Activated CD4-positive, alpha-beta memory T cell treated with anti-CD3 and anti-CD28 coated beads, Interleukin-2, amount 10 ng/mL, durations not matched to agents 7 days and 5 days (primary cell): ENCODE results near the gene MOSPD3. TPM values are rescaled to one million over a fixed set of nuclear protein-coding genes. Genes with fewer than 3 reads are reported as not detected.
A peak's percentile ranks its signal among the peaks of the same experiment; 100 is the strongest.

Experiments used
- CTCF ChIA-PET: fragments of 350-600 bp; sonication (Branson Sonifier 250); formaldehyde crosslinking; loops from one replicate; lab custom pipeline; 2021; ENCODE audit warnings: antibody characterized with exemption, inconsistent platforms; lab: Charles Lee
- POLR2A ChIA-PET: fragments of 350-600 bp; sonication (Branson Sonifier 250); formaldehyde crosslinking; loops from one replicate; lab custom pipeline; 2021; ENCODE audit warnings: antibody characterized with exemption; lab: Charles Lee
- DNase-seq: peaks from one replicate; pipeline ENCODE4 v3.0.0-alpha.2; 2020
- H3K27ac Mint-ChIP-seq: one replicate; pipeline ENCODE4 v1.8.0; 2021; ENCODE audit warnings: mild to moderate bottlenecking, mixed read lengths
- H3K27me3 Mint-ChIP-seq: one replicate; pipeline ENCODE4 v1.8.0; 2021; ENCODE audit warnings: mixed read lengths
- H3K36me3 Mint-ChIP-seq: one replicate; pipeline ENCODE4 v1.8.0; 2021; ENCODE audit warnings: low read depth, mixed read lengths
- H3K4me1 Mint-ChIP-seq: one replicate; pipeline ENCODE4 v1.8.0; 2021; ENCODE audit warnings: mixed read lengths
- H3K4me3 Mint-ChIP-seq: one replicate; pipeline ENCODE4 v1.8.0; 2021; ENCODE audit warnings: mild to moderate bottlenecking, mixed read lengths
- H3K9me3 Mint-ChIP-seq: one replicate; pipeline ENCODE4 v1.8.0; 2021; ENCODE audit warnings: mixed read lengths
- total RNA-seq, 2 experiments: library from RNA; stranded (reverse); gene quantifications; one replicate each; pipeline ENCODE4 v1.2.3, GENCODE V29; 2021

MOSPD3 gene
- total RNA-seq, 2 experiments from 2014 or later: 47.2 to 53.3 TPM

- ChIA-PET CTCF (no interaction called here), POLR2A (interaction anchor here (0.9 kb wide), 1 partner anchor 9 kb away, joined by 4 read pairs; the partner anchor contains the start of genes FBXO24 and LRCH4)
- no peak for DNase-seq
- H3K4me1 Mint-ChIP-seq: peaks cover 1% of the 10 kb centered on the region
- H3K27ac Mint-ChIP-seq: no peak overlapping the region
- peaks cover 49% of the 10 kb centered on the region for H3K36me3 Mint-ChIP-seq
- no peak overlapping the region for H3K4me3 Mint-ChIP-seq
- H3K9me3 Mint-ChIP-seq: no peaks in the 10 kb centered on the region
- H3K27me3 Mint-ChIP-seq: no peaks in the 10 kb centered on the region
Measured at GRCh38 chr7:100577103-100577502, 35.2 kb upstream of the MOSPD3 start.

DNA sequence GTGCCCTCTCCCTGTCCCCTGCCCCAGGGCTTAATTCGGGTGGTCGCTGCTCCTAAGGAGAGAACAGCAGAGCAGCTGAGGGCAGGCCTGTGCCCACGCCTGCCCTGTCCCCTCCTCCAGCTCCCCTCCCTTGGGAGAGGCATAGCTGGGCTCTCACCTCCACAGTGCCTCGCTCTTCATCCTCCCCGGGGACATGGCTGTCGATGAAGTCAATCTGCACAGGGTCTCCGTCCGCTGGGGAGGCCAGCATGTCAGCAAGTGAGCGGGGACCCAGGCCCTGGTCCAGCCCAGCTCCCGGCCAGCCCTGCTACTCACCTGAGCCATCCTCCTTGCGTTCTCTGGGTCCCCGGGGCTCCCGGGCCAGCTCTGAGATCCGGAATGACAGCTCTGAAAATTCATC lies 34.8 kb upstream of the MOSPD3 start:
- DNase-seq: no peak
- no peaks in the 10 kb centered on the region for H3K9me3 Mint-ChIP-seq
- no peak overlapping the region for H3K27ac Mint-ChIP-seq
- CTCF ChIA-PET: no interaction called here
- H3K4me1 Mint-ChIP-seq: peaks cover 5% of the 10 kb centered on the region
- H3K27me3 Mint-ChIP-seq: no peaks in the 10 kb centered on the region
- peaks cover 51% of the 10 kb centered on the region for H3K36me3 Mint-ChIP-seq
- no peak overlapping the region for H3K4me3 Mint-ChIP-seq
- POLR2A ChIA-PET: interaction anchor here (0.9 kb wide), 1 partner anchor 8 kb away, joined by 4 read pairs; the partner anchor contains the start of genes FBXO24 and LRCH4

GRCh38 chr7:100578246-100579183 lies 33.8 kb upstream of the MOSPD3 start:
- H3K4me3 Mint-ChIP-seq: no peak overlapping the region
- H3K27ac Mint-ChIP-seq: no peak overlapping the region
- H3K4me1 Mint-ChIP-seq: peaks cover 14% of the 10 kb centered on the region
- CTCF ChIA-PET: no interaction called here
- no peak for DNase-seq
- peaks cover 55% of the 10 kb centered on the region for H3K36me3 Mint-ChIP-seq
- H3K27me3 Mint-ChIP-seq: no peaks in the 10 kb centered on the region
- no peaks in the 10 kb centered on the region for H3K9me3 Mint-ChIP-seq
- POLR2A ChIA-PET: no interaction called here

DNA sequence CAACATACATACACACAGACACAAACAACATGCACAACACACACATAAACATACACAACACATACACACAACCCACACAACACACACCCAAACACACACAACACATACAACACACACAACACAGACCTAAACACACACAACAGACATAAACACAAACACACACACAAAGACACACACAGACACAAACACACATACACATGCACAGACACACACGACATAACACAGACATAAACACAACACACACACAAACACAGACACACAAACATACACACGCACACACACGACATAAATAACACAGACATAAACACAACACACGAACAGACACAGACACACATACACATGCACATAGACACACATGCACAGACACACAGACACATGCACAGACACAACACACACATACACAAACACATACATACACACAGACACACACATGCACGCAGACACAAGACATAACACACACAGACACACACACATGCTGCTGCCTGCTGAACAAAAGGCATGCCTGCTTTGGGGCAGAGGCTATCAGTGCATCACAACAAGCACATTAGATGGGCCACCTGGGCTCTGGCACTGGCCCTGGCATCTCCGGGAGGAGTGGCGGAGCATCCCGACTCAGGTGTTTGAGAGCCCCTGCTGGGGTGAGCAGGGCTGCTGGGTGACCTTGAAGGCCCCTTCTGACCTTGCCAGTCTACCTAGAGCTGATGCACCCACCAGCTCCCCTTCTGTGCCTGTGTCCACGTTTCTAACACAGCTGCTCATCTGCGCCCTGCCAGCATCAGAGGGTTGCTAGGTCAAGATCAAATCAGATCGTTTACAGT lies 31.7 kb upstream of the MOSPD3 start:
- H3K9me3 Mint-ChIP-seq: no peaks in the 10 kb centered on the region
- no peak overlapping the region for H3K4me3 Mint-ChIP-seq
- H3K27me3 Mint-ChIP-seq: no peaks in the 10 kb centered on the region
- ChIA-PET CTCF (no interaction called here), POLR2A (interaction anchor here (0.7 to 6.8 kb wide), 6 partner anchors 8 to 36 kb away, joined by 3 to 89 read pairs (median 3); partner anchors contain the start of genes MOSPD3 and PCOLCE)
- no peak overlapping the region for H3K27ac Mint-ChIP-seq
- DNase-seq: no peak
- peaks cover 57% of the 10 kb centered on the region for H3K36me3 Mint-ChIP-seq
- H3K4me1 Mint-ChIP-seq: peaks cover 19% of the 10 kb centered on the region

DNA sequence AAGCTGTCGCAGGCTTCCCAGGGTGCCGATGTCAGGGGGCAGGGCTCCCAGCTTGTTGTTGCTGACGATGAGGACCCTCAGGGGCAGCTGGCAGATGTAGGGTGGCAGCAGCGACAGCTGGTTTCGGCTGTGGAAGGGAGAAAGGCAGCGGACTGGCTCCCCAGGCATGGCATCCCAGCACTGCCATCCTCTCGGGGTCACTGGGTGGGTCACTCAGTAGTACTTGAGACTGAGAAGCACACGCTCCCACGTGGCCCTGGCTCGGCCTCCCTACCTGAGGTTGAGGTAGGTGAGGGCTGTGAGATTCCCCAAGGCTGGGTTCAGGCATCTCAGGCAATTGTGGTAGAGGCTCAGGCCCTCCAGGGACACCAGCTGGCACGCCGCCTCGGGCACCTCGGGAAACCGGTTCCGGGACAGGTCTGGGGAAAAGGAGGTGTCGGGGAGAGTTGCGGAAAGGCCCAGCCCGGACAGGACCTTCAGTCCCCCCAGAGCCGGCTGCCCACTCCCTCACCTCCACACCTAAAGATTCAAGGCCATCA lies 30.2 kb upstream of the MOSPD3 start:
- no peaks in the 10 kb centered on the region for H3K9me3 Mint-ChIP-seq
- H3K4me3 Mint-ChIP-seq: peak overlapping the region; percentile 95
- peaks cover 46% of the 10 kb centered on the region for H3K36me3 Mint-ChIP-seq
- CTCF ChIA-PET: interaction anchor here (0.9 kb wide), 1 partner anchor 23 kb away, joined by 3 read pairs; no protein-coding TSS in a partner anchor
- peaks cover 24% of the 10 kb centered on the region for H3K4me1 Mint-ChIP-seq
- H3K27ac Mint-ChIP-seq: peak overlapping the region; percentile 97
- DNase-seq: no peak
- H3K27me3 Mint-ChIP-seq: no peaks in the 10 kb centered on the region
- POLR2A ChIA-PET: interaction anchor here (0.9 to 6.8 kb wide), 7 partner anchors 10 to 103 kb away, joined by 3 to 89 read pairs (median 4); partner anchors contain the start of genes MOSPD3, PCOLCE and TSC22D4

GRCh38 chr7:100582650-100583049 lies 29.7 kb upstream of the MOSPD3 start:
- Mint-ChIP-seq H3K36me3 (peaks cover 43% of the 10 kb centered on the region), H3K4me1 (peaks cover 25% of the 10 kb centered on the region), H3K27ac (peak overlapping the region; percentile 97), H3K9me3 (no peaks in the 10 kb centered on the region), H3K4me3 (peak overlapping the region; percentile 95), H3K27me3 (no peaks in the 10 kb centered on the region)
- CTCF ChIA-PET: interaction anchor here (1.4 kb wide), 1 partner anchor 19 kb away, joined by 4 read pairs; no protein-coding TSS in a partner anchor
- POLR2A ChIA-PET: interaction anchor here (1.0 to 6.8 kb wide), 15 partner anchors 10 to 105 kb away, joined by 3 to 89 read pairs (median 22); partner anchors contain the start of genes AGFG2, MOSPD3, PCOLCE and TSC22D4
- no peak for DNase-seq

DNA sequence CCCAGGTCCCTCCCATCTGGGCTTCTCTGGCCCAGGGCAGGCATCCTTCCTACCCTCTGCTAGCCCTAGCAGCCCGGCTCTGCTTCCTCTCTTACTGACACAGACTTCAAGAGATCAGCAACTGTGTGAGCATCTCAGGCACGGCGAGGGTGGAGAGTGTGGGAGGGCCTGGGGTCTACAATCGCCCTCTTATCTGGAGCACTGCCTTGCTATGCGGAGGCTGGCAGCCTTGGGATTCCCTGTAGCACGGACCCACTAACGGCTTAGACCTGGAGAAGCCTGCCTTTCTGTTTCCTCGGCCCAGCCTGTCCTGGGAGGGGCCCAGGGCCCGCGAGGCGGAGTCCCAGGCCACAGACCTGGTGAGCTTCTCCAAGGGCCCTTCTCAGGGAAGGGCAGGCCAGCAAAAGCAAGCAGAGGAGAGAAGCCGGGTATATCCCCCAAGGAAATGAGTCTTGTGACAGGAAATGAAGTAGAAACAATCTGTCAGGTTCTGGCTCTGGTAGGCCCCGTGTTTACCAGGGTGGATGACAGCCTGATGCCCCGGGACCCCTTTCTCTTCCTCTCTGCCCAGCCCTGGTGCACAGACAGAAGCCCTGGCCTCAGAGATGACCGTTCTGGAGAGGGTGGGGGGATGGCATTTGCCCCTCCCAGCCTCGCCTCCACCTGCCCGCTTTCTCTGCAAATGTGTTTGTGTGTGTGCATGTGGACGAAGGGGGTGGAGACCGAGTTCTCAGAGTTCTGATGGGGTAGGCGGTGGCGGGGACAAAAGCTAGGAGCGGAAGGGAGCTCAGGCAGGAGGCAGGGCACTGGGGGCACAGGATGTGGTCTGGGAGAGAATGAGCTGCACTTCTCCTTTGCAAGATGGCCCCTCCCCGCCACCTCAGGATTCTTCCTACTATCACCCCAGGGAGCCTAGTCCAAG lies 28.9 kb upstream of the MOSPD3 start:
- Mint-ChIP-seq H3K4me3 (peak overlapping the region; percentile 95), H3K36me3 (peaks cover 36% of the 10 kb centered on the region), H3K4me1 (peaks cover 29% of the 10 kb centered on the region), H3K9me3 (no peaks in the 10 kb centered on the region), H3K27ac (peak overlapping the region; percentile 97), H3K27me3 (no peaks in the 10 kb centered on the region)
- peak; percentile 85 for DNase-seq
- ChIA-PET CTCF (interaction anchor here (0.7 to 4.8 kb wide), 9 partner anchors 12 to 123 kb away, joined by 3 to 47 read pairs (median 4); partner anchors contain the start of genes MOSPD3 and POP7), POLR2A (interaction anchor here (0.6 to 6.8 kb wide), 28 partner anchors 11 to 482 kb away, joined by 3 to 89 read pairs (median 10); partner anchors contain the start of genes AGFG2, AP4M1, GIGYF1 and MCM7)

- POLR2A ChIA-PET: interaction anchor here (0.6 to 6.8 kb wide), 30 partner anchors 11 to 483 kb away, joined by 3 to 89 read pairs (median 11); partner anchors contain the start of genes AGFG2, AP4M1, GIGYF1 and MCM7
Measured at GRCh38 chr7:100584054-100584682, 28.2 kb upstream of the MOSPD3 start.

GRCh38 chr7:100584683-100585510 lies 27.4 kb upstream of the MOSPD3 start:
- peak overlapping the region; percentile 95 for H3K4me3 Mint-ChIP-seq
- CTCF ChIA-PET: interaction anchor here (0.5 to 4.8 kb wide), 14 partner anchors 15 to 450 kb away, joined by 3 to 47 read pairs (median 5); partner anchors contain the start of genes MOSPD3 and POP7
- POLR2A ChIA-PET: interaction anchor here (0.5 to 6.8 kb wide), 35 partner anchors 7 to 484 kb away, joined by 3 to 89 read pairs (median 10); partner anchors contain the start of genes AGFG2, GIGYF1, GNB2 and MEPCE
- peaks cover 30% of the 10 kb centered on the region for H3K4me1 Mint-ChIP-seq
- H3K36me3 Mint-ChIP-seq: peaks cover 28% of the 10 kb centered on the region
- DNase-seq: no peak
- no peaks in the 10 kb centered on the region for H3K9me3 Mint-ChIP-seq
- H3K27me3 Mint-ChIP-seq: peaks cover 4% of the 10 kb centered on the region
- H3K27ac Mint-ChIP-seq: peak overlapping the region; percentile 97

More at GRCh38 chr7:100584054-100584682, 28.2 kb upstream of the MOSPD3 start:
- Mint-ChIP-seq H3K4me1 (peaks cover 30% of the 10 kb centered on the region), H3K4me3 (peak overlapping the region; percentile 95), H3K27me3 (peaks cover 1% of the 10 kb centered on the region), H3K36me3 (peaks cover 29% of the 10 kb centered on the region), H3K9me3 (no peaks in the 10 kb centered on the region), H3K27ac (peak overlapping the region; percentile 97)
- CTCF ChIA-PET: interaction anchor here (0.5 to 4.8 kb wide), 13 partner anchors 13 to 450 kb away, joined by 3 to 47 read pairs (median 4); partner anchors contain the start of genes MOSPD3 and POP7
- DNase-seq: no peak
